Measurements from ENCODE around the gene HES6.

Gene HES6

DNA sequence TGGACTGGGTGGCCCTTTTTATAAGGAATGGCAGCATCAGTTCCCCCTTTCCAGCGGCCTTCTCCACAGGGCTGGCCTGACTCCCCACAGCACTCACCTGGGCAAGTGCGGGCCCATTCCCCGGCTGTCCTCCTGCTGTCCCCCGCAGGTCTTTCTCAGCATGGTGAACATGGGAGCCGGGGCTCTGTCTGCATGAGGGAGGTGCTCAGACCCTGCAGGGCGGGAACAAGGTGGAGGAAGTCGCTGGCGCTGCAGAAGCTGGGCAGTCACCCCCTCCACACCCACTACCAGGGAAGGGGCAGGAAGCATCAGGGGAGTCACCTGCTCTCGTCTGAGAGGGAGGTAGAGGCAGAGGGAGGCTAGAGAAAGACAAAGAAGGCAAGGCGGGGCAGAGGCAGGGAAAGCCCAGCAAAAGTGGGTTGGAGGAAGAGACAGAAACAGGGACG lies 12.2 kb downstream of the HES6 start:
- no peak for TF ChIP-seq TAF1 (IDR thresholded peaks at IDR 0.05; ENCODE audit: low read depth, low read length)
- TF ChIP-seq POLR2AphosphoS5 (IDR thresholded peaks at IDR 0.05; ENCODE audit: low read depth, low read length): no peak
- no peak for TF ChIP-seq POU2F2 (IDR thresholded peaks at IDR 0.05; ENCODE audit: low read depth, low read length)
- no peak for TF ChIP-seq PAX5 (IDR thresholded peaks at IDR 0.05; ENCODE audit: insufficient read depth, low read length, severe bottlenecking)
- TF ChIP-seq POLR2A (IDR thresholded peaks at IDR 0.05; ENCODE audit: low read depth, low read length): no peak
- TF ChIP-seq SPI1 (IDR thresholded peaks at IDR 0.05; ENCODE audit: low read depth, low read length): no peak
- DNase-seq (ENCODE audit: insufficient read length, low spot score) (no peak), FAIRE-seq (no peak)

- no peak for DNase-seq (ENCODE audit: insufficient read length, low spot score)
- FAIRE-seq: no peak
- TF ChIP-seq POLR2AphosphoS5 (IDR thresholded peaks at IDR 0.05; ENCODE audit: low read depth, low read length) (no peak), SPI1 (IDR thresholded peaks at IDR 0.05; ENCODE audit: low read depth, low read length) (no peak), PAX5 (IDR thresholded peaks at IDR 0.05; ENCODE audit: insufficient read depth, low read length, severe bottlenecking) (no peak), TAF1 (IDR thresholded peaks at IDR 0.05; ENCODE audit: low read depth, low read length) (no peak), POLR2A (IDR thresholded peaks at IDR 0.05; ENCODE audit: low read depth, low read length) (no peak), POU2F2 (IDR thresholded peaks at IDR 0.05; ENCODE audit: low read depth, low read length) (no peak)
These were observed 12.9 kb downstream of the HES6 start for GRCh38 chr2:238226698-238227586.

DNA sequence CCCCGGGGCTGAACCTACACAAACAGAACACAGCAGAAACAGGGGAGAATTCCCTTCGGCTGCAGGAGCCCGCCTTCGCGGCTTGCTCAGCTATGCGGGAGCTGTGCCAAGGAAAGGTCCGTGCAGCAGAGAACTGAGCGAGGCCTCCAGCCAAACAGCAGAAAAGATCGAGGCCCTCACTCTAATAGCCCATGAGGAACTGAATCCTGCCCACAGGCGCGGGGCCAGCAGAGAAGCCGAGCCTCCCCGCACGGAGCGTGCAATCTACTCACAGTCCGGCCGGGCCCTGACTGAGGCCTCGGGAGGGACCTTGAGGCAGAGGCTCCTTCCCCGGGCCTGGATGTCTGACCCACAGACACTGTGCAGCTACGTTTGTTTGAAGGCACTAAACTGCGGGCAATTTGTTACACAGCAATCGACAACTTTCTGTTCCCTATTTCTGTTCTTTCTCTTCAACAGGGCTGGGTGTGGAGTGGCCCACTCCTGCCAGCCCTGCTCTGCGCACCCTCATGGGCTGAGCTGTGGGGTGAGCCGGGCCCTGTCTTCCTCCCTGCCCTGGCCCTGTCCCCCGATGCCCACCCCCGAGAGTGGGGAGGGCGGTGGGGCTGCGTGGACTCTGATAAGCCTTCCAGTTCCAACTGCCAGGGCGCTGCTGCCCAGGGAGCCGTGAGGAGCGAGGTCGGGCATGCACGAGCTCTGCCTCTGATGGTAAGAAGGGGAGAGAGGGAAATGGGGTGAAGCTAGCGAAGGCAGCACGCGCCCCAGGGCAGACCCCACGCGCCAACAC lies 13.7 kb downstream of the HES6 start:
- TF ChIP-seq PAX5 (IDR thresholded peaks at IDR 0.05; ENCODE audit: insufficient read depth, low read length, severe bottlenecking) (no peak), TAF1 (IDR thresholded peaks at IDR 0.05; ENCODE audit: low read depth, low read length) (no peak), SPI1 (IDR thresholded peaks at IDR 0.05; ENCODE audit: low read depth, low read length) (peak; percentile 58), POU2F2 (IDR thresholded peaks at IDR 0.05; ENCODE audit: low read depth, low read length) (no peak), POLR2AphosphoS5 (IDR thresholded peaks at IDR 0.05; ENCODE audit: low read depth, low read length) (no peak)
- no peak for DNase-seq (ENCODE audit: insufficient read length, low spot score)
- FAIRE-seq: no peak

- no peak for DNase-seq (ENCODE audit: insufficient read length, low spot score)
- TF ChIP-seq SPI1 (IDR thresholded peaks at IDR 0.05; ENCODE audit: low read depth, low read length): no peak
- no peak for TF ChIP-seq POU2F2 (IDR thresholded peaks at IDR 0.05; ENCODE audit: low read depth, low read length)
- TF ChIP-seq POLR2A (IDR thresholded peaks at IDR 0.05; ENCODE audit: low read depth, low read length): no peak
- TF ChIP-seq PAX5 (IDR thresholded peaks at IDR 0.05; ENCODE audit: insufficient read depth, low read length, severe bottlenecking): no peak
- no peak for TF ChIP-seq TAF1 (IDR thresholded peaks at IDR 0.05; ENCODE audit: low read depth, low read length)
- TF ChIP-seq POLR2AphosphoS5 (IDR thresholded peaks at IDR 0.05; ENCODE audit: low read depth, low read length): no peak
- FAIRE-seq: no peak
These were observed 14.7 kb downstream of the HES6 start for GRCh38 chr2:238225121-238225520.

- DNase-seq (ENCODE audit: insufficient read length, low spot score): no peak
- TF ChIP-seq POU2F2 (IDR thresholded peaks at IDR 0.05; ENCODE audit: low read depth, low read length) (no peak), PAX5 (IDR thresholded peaks at IDR 0.05; ENCODE audit: insufficient read depth, low read length, severe bottlenecking) (no peak), POLR2AphosphoS5 (IDR thresholded peaks at IDR 0.05; ENCODE audit: low read depth, low read length) (no peak), TAF1 (IDR thresholded peaks at IDR 0.05; ENCODE audit: low read depth, low read length) (no peak), POLR2A (IDR thresholded peaks at IDR 0.05; ENCODE audit: low read depth, low read length) (no peak), SPI1 (IDR thresholded peaks at IDR 0.05; ENCODE audit: low read depth, low read length) (no peak)
- FAIRE-seq: no peak
These were observed 15.3 kb downstream of the HES6 start for GRCh38 chr2:238224356-238225035.

- FAIRE-seq (peak; percentile 20), DNase-seq (ENCODE audit: insufficient read length, low spot score) (no peak)
- TF ChIP-seq SPI1 (IDR thresholded peaks at IDR 0.05; ENCODE audit: low read depth, low read length): peak; percentile 57; the same call in 1 of the 2 replicates
- no peak for TF ChIP-seq POU2F2 (IDR thresholded peaks at IDR 0.05; ENCODE audit: low read depth, low read length)
These were observed 18.8 kb downstream of the HES6 start for GRCh38 chr2:238220892-238221521.

GRCh38 chr2:238220274-238220891 lies 19.5 kb downstream of the HES6 start:
- FAIRE-seq: no peak
- no peak for DNase-seq (ENCODE audit: insufficient read length, low spot score)
- no peak for TF ChIP-seq POLR2AphosphoS5 (IDR thresholded peaks at IDR 0.05; ENCODE audit: low read depth, low read length)
- TF ChIP-seq POLR2A (IDR thresholded peaks at IDR 0.05; ENCODE audit: low read depth, low read length): no peak
- no peak for TF ChIP-seq SPI1 (IDR thresholded peaks at IDR 0.05; ENCODE audit: low read depth, low read length)
- no peak for TF ChIP-seq POU2F2 (IDR thresholded peaks at IDR 0.05; ENCODE audit: low read depth, low read length)
- no peak for TF ChIP-seq TAF1 (IDR thresholded peaks at IDR 0.05; ENCODE audit: low read depth, low read length)
- TF ChIP-seq PAX5 (IDR thresholded peaks at IDR 0.05; ENCODE audit: insufficient read depth, low read length, severe bottlenecking): no peak

DNA sequence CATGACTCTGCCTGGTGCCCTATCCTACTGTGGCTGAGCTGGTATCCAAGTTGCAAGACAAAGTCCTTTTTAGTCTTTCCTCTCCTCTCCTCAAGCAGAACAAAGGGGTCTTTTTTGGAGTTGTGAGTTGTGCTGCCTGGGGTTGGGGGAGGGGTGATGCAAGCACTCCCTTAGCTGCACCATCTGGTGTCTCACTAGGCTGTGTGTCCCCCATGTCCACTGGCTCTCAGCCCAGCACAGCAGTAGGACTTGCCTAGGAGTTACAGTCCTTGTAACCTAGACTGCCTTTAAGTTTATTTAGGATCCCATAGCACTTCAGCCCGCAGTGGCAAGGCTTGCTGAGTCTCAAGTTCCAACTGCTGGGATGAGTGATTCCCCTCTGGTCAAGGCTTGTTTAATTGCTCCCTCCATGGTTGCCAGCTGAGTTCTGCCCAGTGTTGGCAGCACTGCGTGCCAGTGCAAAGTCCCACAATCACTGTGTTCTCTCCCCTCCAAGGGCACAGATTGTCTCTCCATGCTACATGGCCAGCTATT lies 23.1 kb downstream of the HES6 start:
- no peak for DNase-seq (ENCODE audit: insufficient read length, low spot score)
- no peak for TF ChIP-seq TAF1 (IDR thresholded peaks at IDR 0.05; ENCODE audit: low read depth, low read length)
- no peak for TF ChIP-seq PAX5 (IDR thresholded peaks at IDR 0.05; ENCODE audit: insufficient read depth, low read length, severe bottlenecking)
- TF ChIP-seq POLR2AphosphoS5 (IDR thresholded peaks at IDR 0.05; ENCODE audit: low read depth, low read length): no peak
- TF ChIP-seq POLR2A (IDR thresholded peaks at IDR 0.05; ENCODE audit: low read depth, low read length): no peak
- no peak for TF ChIP-seq POU2F2 (IDR thresholded peaks at IDR 0.05; ENCODE audit: low read depth, low read length)
- TF ChIP-seq SPI1 (IDR thresholded peaks at IDR 0.05; ENCODE audit: low read depth, low read length): no peak

More for the DNA sequence above, 23.1 kb downstream of the HES6 start:
- FAIRE-seq: no peak
